Hepatocyte (in vitro differentiated cells): ENCODE results near the gene TPRG1L. TPM values are rescaled to one million over a fixed set of nuclear protein-coding genes. Genes with fewer than 3 reads are reported as not detected.

Experiments used
- DNase-seq: peaks from one replicate; pipeline ENCODE4 v3.0.0-alpha.2; 2016; ENCODE audit warnings: low spot score
- H2AFZ ChIP-seq: fragments of 200-600 bp; sonication (generic); 2 replicates; pipeline ENCODE4 v1.6.0; 2016; ENCODE audit warnings: antibody characterized with exemption, mild to moderate bottlenecking
- H3K27ac ChIP-seq: fragments of 200-600 bp; sonication (generic); 2 replicates; pipeline ENCODE4 v1.5.1; 2016; ENCODE audit warnings: mild to moderate bottlenecking
- H3K27me3 ChIP-seq: fragments of 200-600 bp; sonication (generic); 2 replicates; pipeline ENCODE4 v1.6.1; 2016
- H3K36me3 ChIP-seq: fragments of 200-600 bp; sonication (generic); replicated peaks from 2 replicates; pipeline ENCODE4 v1.5.1; 2016; ENCODE audit warnings: low read depth; ENCODE audit not compliant: insufficient read depth
- H3K4me1 ChIP-seq: fragments of 200-600 bp; sonication (generic); 2 replicates; pipeline ENCODE4 v1.5.1; 2016; ENCODE audit warnings: mild to moderate bottlenecking, moderate library complexity; ENCODE audit not compliant: insufficient read depth
- H3K4me2 ChIP-seq: fragments of 200-600 bp; sonication (generic); 2 replicates; pipeline ENCODE4 v1.6.0; 2016
- H3K4me3 ChIP-seq: fragments of 200-600 bp; sonication (generic); 2 replicates; pipeline ENCODE4 v1.5.1; 2016; ENCODE audit warnings: mild to moderate bottlenecking
- H3K79me2 ChIP-seq: fragments of 200-600 bp; sonication (generic); 2 replicates; pipeline ENCODE4 v1.6.0; 2017; ENCODE audit warnings: mild to moderate bottlenecking
- H3K9me2 ChIP-seq: fragments of 200-600 bp; sonication (generic); replicated peaks from 2 replicates; pipeline ENCODE4 v1.6.0; 2017; ENCODE audit warnings: mild to moderate bottlenecking; ENCODE audit not compliant: insufficient read depth
- H3K9me3 ChIP-seq: fragments of 200-600 bp; sonication (generic); 2 replicates; pipeline ENCODE4 v1.5.1; 2016; ENCODE audit warnings: low read depth, mild to moderate bottlenecking
- H4K20me1 ChIP-seq: fragments of 200-600 bp; sonication (generic); 2 replicates; pipeline ENCODE4 v1.6.0; 2016; ENCODE audit warnings: mild to moderate bottlenecking; ENCODE audit not compliant: insufficient read depth, poor library complexity, severe bottlenecking
- CTCF ChIP-seq: fragments of 200-600 bp; sonication (generic); IDR thresholded peaks from 2 replicates; pipeline ENCODE4 v1.5.1; 2016; ENCODE audit warnings: antibody characterized with exemption, mild to moderate bottlenecking; ENCODE audit not compliant: poor library complexity
- EZH2 ChIP-seq: fragments of 200-600 bp; sonication (generic); IDR thresholded peaks from 2 replicates; pipeline ENCODE4 v1.6.1; 2016; ENCODE audit warnings: antibody characterized with exemption, mild to moderate bottlenecking, borderline replicate concordance
- EZH2phosphoT487 ChIP-seq: fragments of 200-600 bp; sonication (generic); IDR thresholded peaks from one replicate; pipeline ENCODE4 v1.6.1; 2018; ENCODE audit warnings: antibody characterized with exemption, mild to moderate bottlenecking, low read depth, moderate library complexity; ENCODE audit not compliant: unreplicated experiment, severe bottlenecking
- WGBS: methylation state at CpG from one replicate; pipeline ENCODE4 v1.1.6; 2016; ENCODE audit warnings: low lambda C conversion rate; ENCODE audit errors: missing lambda C conversion rate; 5-methylcytosine and 5-hydroxymethylcytosine counted together
- polyA plus RNA-seq: library from polyadenylated mRNA; unstranded; fragments of >200 nt; fragmentation: Nextera tagmentation; extraction: Ambion mirVana; gene quantifications from 2 replicates; pipeline ENCODE4 v1.2.1, GENCODE V29; 2016
- total RNA-seq: library from RNA; depleted of rRNA; stranded (reverse); fragments of >200 nt; gene quantifications from 2 replicates; pipeline ENCODE4 v1.2.3, GENCODE V29; 2014

TPRG1L gene
- total and polyA plus RNA-seq, 2 experiments from 2014 or later = 57.9 to 74.1 TPM

- Histone ChIP-seq H3K4me1 (peaks cover 8% of the 10 kb centered on the region), H4K20me1 (no peaks in the 10 kb centered on the region), H3K27ac (no peak overlapping the region), H3K36me3 (no peaks in the 10 kb centered on the region), H3K79me2 (peaks cover 17% of the 10 kb centered on the region), H3K9me3 (no peaks in the 10 kb centered on the region), H3K27me3 (no peaks in the 10 kb centered on the region), H2AFZ (no peak overlapping the region), H3K4me2 (no peak overlapping the region), H3K4me3 (no peak overlapping the region), H3K9me2 (no peaks in the 10 kb centered on the region)
- TF ChIP-seq EZH2phosphoT487 = no peak
- TF ChIP-seq EZH2 = no peak
- no peak for TF ChIP-seq CTCF
- WGBS = 71% methylated on average over 10 of the region's 10 CpGs
- no peak for DNase-seq
Measured at GRCh38 chr1:3628445-3628844, 3.6 kb downstream of the TPRG1L start.

GRCh38 chr1:3629561-3630160 lies 4.8 kb downstream of the TPRG1L start:
- Histone ChIP-seq H4K20me1 (no peaks in the 10 kb centered on the region), H3K4me1 (peaks cover 8% of the 10 kb centered on the region), H2AFZ (no peak overlapping the region), H3K27ac (no peak overlapping the region), H3K36me3 (no peaks in the 10 kb centered on the region), H3K27me3 (no peaks in the 10 kb centered on the region), H3K4me2 (no peak overlapping the region), H3K4me3 (no peak overlapping the region), H3K79me2 (peaks cover 11% of the 10 kb centered on the region), H3K9me3 (no peaks in the 10 kb centered on the region), H3K9me2 (no peaks in the 10 kb centered on the region)
- TF ChIP-seq CTCF = no peak
- TF ChIP-seq EZH2phosphoT487 = no peak
- TF ChIP-seq EZH2 = no peak
- no peak for DNase-seq
- WGBS = 96% methylated on average over 16 of the region's 16 CpGs

- peaks cover 11% of the 10 kb centered on the region for H3K79me2 ChIP-seq
- H3K27me3 ChIP-seq = no peaks in the 10 kb centered on the region
- no peak overlapping the region for H3K27ac ChIP-seq
- TF ChIP-seq EZH2phosphoT487 (no peak), EZH2 (no peak), CTCF (no peak)
- no peak overlapping the region for H3K4me2 ChIP-seq
- H3K9me3 ChIP-seq = no peaks in the 10 kb centered on the region
- no peak overlapping the region for H2AFZ ChIP-seq
- peaks cover 8% of the 10 kb centered on the region for H3K4me1 ChIP-seq
- no peaks in the 10 kb centered on the region for H4K20me1 ChIP-seq
- WGBS = 95% methylated on average over 10 of the region's 11 CpGs
- H3K4me3 ChIP-seq = no peak overlapping the region
- H3K9me2 ChIP-seq = no peaks in the 10 kb centered on the region
- no peak for DNase-seq
- no peaks in the 10 kb centered on the region for H3K36me3 ChIP-seq
Measured at GRCh38 chr1:3630161-3630611, 5.4 kb downstream of the TPRG1L start.
